ENCODE measurements around the gene LRRC2.

Gene LRRC2

GRCh38 chr3:46607603-46608028 lies 41.5 kb upstream of the LRRC2 start:
- no peak overlapping the region for H3K27ac ChIP-seq (ENCODE audit: low read length)
- no peaks in the 10 kb centered on the region for H3K79me2 ChIP-seq (ENCODE audit: insufficient read depth, low read length)
- H3K36me3 ChIP-seq (ENCODE audit: insufficient read depth, low read length): no peaks in the 10 kb centered on the region
- no peak for DNase-seq
- no peaks in the 10 kb centered on the region for H3K4me1 ChIP-seq (ENCODE audit: insufficient read depth, low read length)
- H2AFZ ChIP-seq (ENCODE audit: low read depth, low read length): no peak overlapping the region
- H3K9ac ChIP-seq (ENCODE audit: low read depth, low read length): no peak overlapping the region
- no peaks in the 10 kb centered on the region for H3K27me3 ChIP-seq (ENCODE audit: insufficient read depth, low read length, poor library complexity)
- no peak overlapping the region for H3K4me2 ChIP-seq (ENCODE audit: insufficient read depth, low read length)
- ATAC-seq (ENCODE audit: insufficient read depth, low read depth): no peak
- H3K4me3 ChIP-seq (ENCODE audit: low read depth in 1 of 2, low read length in 2 of 2): no peak overlapping the region
- TF ChIP-seq EZH2 (IDR thresholded peaks at IDR 0.05; ENCODE audit: borderline replicate concordance, low read depth, low read length, severe bottlenecking) (no peak), CTCF (IDR thresholded peaks at IDR 0.05; ENCODE audit: borderline replicate concordance, extremely low read depth, low read length, poor library complexity, severe bottlenecking) (peak; percentile 23)
- H3K9me3 ChIP-seq (ENCODE audit: insufficient read depth, low read length, severe bottlenecking): no peaks in the 10 kb centered on the region
- H4K20me1 ChIP-seq (ENCODE audit: insufficient read depth, low read length): no peaks in the 10 kb centered on the region

- no peaks in the 10 kb centered on the region for H3K27me3 ChIP-seq (ENCODE audit: insufficient read depth, low read length, poor library complexity)
- H3K9me3 ChIP-seq (ENCODE audit: insufficient read depth, low read length, severe bottlenecking): no peaks in the 10 kb centered on the region
- no peaks in the 10 kb centered on the region for H3K4me1 ChIP-seq (ENCODE audit: insufficient read depth, low read length)
- no peak overlapping the region for H3K4me2 ChIP-seq (ENCODE audit: insufficient read depth, low read length)
- H2AFZ ChIP-seq (ENCODE audit: low read depth, low read length): no peak overlapping the region
- H3K79me2 ChIP-seq (ENCODE audit: insufficient read depth, low read length): no peaks in the 10 kb centered on the region
- ATAC-seq (ENCODE audit: insufficient read depth, low read depth) (peak; percentile 48; the same call in 2 of the 3 replicates), DNase-seq (no peak)
- no peaks in the 10 kb centered on the region for H4K20me1 ChIP-seq (ENCODE audit: insufficient read depth, low read length)
- no peaks in the 10 kb centered on the region for H3K36me3 ChIP-seq (ENCODE audit: insufficient read depth, low read length)
- no peak for TF ChIP-seq CTCF (IDR thresholded peaks at IDR 0.05; ENCODE audit: borderline replicate concordance, extremely low read depth, low read length, poor library complexity, severe bottlenecking)
- no peak for TF ChIP-seq EZH2 (IDR thresholded peaks at IDR 0.05; ENCODE audit: borderline replicate concordance, low read depth, low read length, severe bottlenecking)
- no peak overlapping the region for H3K4me3 ChIP-seq (ENCODE audit: low read depth in 1 of 2, low read length in 2 of 2)
- no peak overlapping the region for H3K9ac ChIP-seq (ENCODE audit: low read depth, low read length)
- H3K27ac ChIP-seq (ENCODE audit: low read length): no peak overlapping the region
Observed at GRCh38 chr3:46604127-46604526, 38.0 kb upstream of the LRRC2 start.

GRCh38 chr3:46603446-46604046 lies 37.4 kb upstream of the LRRC2 start:
- ATAC-seq (ENCODE audit: insufficient read depth, low read depth) (no peak), DNase-seq (no peak)
- H3K27me3 ChIP-seq (ENCODE audit: insufficient read depth, low read length, poor library complexity): no peaks in the 10 kb centered on the region
- H2AFZ ChIP-seq (ENCODE audit: low read depth, low read length): no peak overlapping the region
- H3K27ac ChIP-seq (ENCODE audit: low read length): no peak overlapping the region
- H3K36me3 ChIP-seq (ENCODE audit: insufficient read depth, low read length): no peaks in the 10 kb centered on the region
- no peaks in the 10 kb centered on the region for H4K20me1 ChIP-seq (ENCODE audit: insufficient read depth, low read length)
- TF ChIP-seq CTCF (IDR thresholded peaks at IDR 0.05; ENCODE audit: borderline replicate concordance, extremely low read depth, low read length, poor library complexity, severe bottlenecking): no peak
- no peak overlapping the region for H3K4me2 ChIP-seq (ENCODE audit: insufficient read depth, low read length)
- no peaks in the 10 kb centered on the region for H3K79me2 ChIP-seq (ENCODE audit: insufficient read depth, low read length)
- no peaks in the 10 kb centered on the region for H3K9me3 ChIP-seq (ENCODE audit: insufficient read depth, low read length, severe bottlenecking)
- no peak overlapping the region for H3K4me3 ChIP-seq (ENCODE audit: low read depth in 1 of 2, low read length in 2 of 2)
- no peak overlapping the region for H3K9ac ChIP-seq (ENCODE audit: low read depth, low read length)
- no peaks in the 10 kb centered on the region for H3K4me1 ChIP-seq (ENCODE audit: insufficient read depth, low read length)

- Histone ChIP-seq H3K4me1 (ENCODE audit: insufficient read depth, low read length) (no peaks in the 10 kb centered on the region), H3K4me3 (ENCODE audit: low read depth in 1 of 2, low read length in 2 of 2) (no peak overlapping the region)
Observed at GRCh38 chr3:46599590-46599989, 33.5 kb upstream of the LRRC2 start.

More at GRCh38 chr3:46599590-46599989, 33.5 kb upstream of the LRRC2 start:
- Histone ChIP-seq H3K9me3 (ENCODE audit: insufficient read depth, low read length, severe bottlenecking) (no peaks in the 10 kb centered on the region), H2AFZ (ENCODE audit: low read depth, low read length) (no peak overlapping the region), H3K27ac (ENCODE audit: low read length) (no peak overlapping the region), H3K4me2 (ENCODE audit: insufficient read depth, low read length) (no peak overlapping the region), H3K27me3 (ENCODE audit: insufficient read depth, low read length, poor library complexity) (no peaks in the 10 kb centered on the region), H3K79me2 (ENCODE audit: insufficient read depth, low read length) (no peaks in the 10 kb centered on the region), H4K20me1 (ENCODE audit: insufficient read depth, low read length) (no peaks in the 10 kb centered on the region), H3K36me3 (ENCODE audit: insufficient read depth, low read length) (no peaks in the 10 kb centered on the region), H3K9ac (ENCODE audit: low read depth, low read length) (no peak overlapping the region)
- TF ChIP-seq EZH2 (IDR thresholded peaks at IDR 0.05; ENCODE audit: borderline replicate concordance, low read depth, low read length, severe bottlenecking) (no peak), CTCF (IDR thresholded peaks at IDR 0.05; ENCODE audit: borderline replicate concordance, extremely low read depth, low read length, poor library complexity, severe bottlenecking) (no peak)
- DNase-seq: no peak
- ATAC-seq (ENCODE audit: insufficient read depth, low read depth): no peak

All from DND-41 (cell line).